GM21526 (cell line): ENCODE results near the gene TLR1.
A peak's percentile ranks its signal among the peaks of the same experiment; 100 is the strongest.
"Not testable (repeated sequence)": the region's sequence is repeated elsewhere in the genome, so short reads cannot be mapped to it uniquely, and the experiment has no call there.

Experiments
- ATAC-seq: cut with Tn5 transposase; IDR thresholded peaks from one replicate; pipeline ENCODE4 v1.9.1; 2021; ENCODE audit warnings: moderate library complexity; ENCODE audit not compliant: unreplicated experiment, low FRiP score

The TLR1 gene

GRCh38 chr4:38777925-38778324 lies 26.7 kb downstream of the TLR1 start:
- not testable (repeated sequence) for ATAC-seq

GRCh38 chr4:38775326-38775725 lies 29.3 kb downstream of the TLR1 start:
- no peak for ATAC-seq

- no peak for ATAC-seq
Measured at GRCh38 chr4:38774181-38774955, 30.2 kb downstream of the TLR1 start.

- not testable (repeated sequence) for ATAC-seq
Measured at GRCh38 chr4:38770281-38770680, 34.3 kb downstream of the TLR1 start.

- ATAC-seq: no peak
Measured at GRCh38 chr4:38769857-38770256, 34.7 kb downstream of the TLR1 start.

- no peak for ATAC-seq
Measured at GRCh38 chr4:38769441-38769840, 35.1 kb downstream of the TLR1 start.

GRCh38 chr4:38768968-38769394 lies 35.6 kb downstream of the TLR1 start:
- no peak for ATAC-seq

- ATAC-seq: not testable (repeated sequence)
Measured at GRCh38 chr4:38766940-38767339, 37.7 kb downstream of the TLR1 start.

- no peak for ATAC-seq
Measured at GRCh38 chr4:38765382-38765781, 39.2 kb downstream of the TLR1 start.

GRCh38 chr4:38764277-38764676 lies 40.3 kb downstream of the TLR1 start:
- no peak for ATAC-seq

- ATAC-seq: no peak
Measured at GRCh38 chr4:38762560-38762959, 42.0 kb downstream of the TLR1 start.

GRCh38 chr4:38759790-38760122 lies 44.8 kb downstream of the TLR1 start:
- ATAC-seq: no peak

GRCh38 chr4:38759113-38759789 lies 45.3 kb downstream of the TLR1 start:
- ATAC-seq: no peak

- no peak for ATAC-seq
Measured at GRCh38 chr4:38757945-38758600, 46.5 kb downstream of the TLR1 start.

- ATAC-seq: no peak
Measured at GRCh38 chr4:38752941-38753806, 51.4 kb downstream of the TLR1 start.

- peak; percentile 85 for ATAC-seq
Measured at GRCh38 chr4:38752372-38752940, 52.1 kb downstream of the TLR1 start.

GRCh38 chr4:38751341-38752010 lies 53.1 kb downstream of the TLR1 start:
- no peak for ATAC-seq

- ATAC-seq: no peak
Measured at GRCh38 chr4:38749336-38749735, 55.3 kb downstream of the TLR1 start.

GRCh38 chr4:38747629-38748028 lies 57.0 kb downstream of the TLR1 start:
- no peak for ATAC-seq
